NT2/D1 (cell line): ENCODE results near the gene PAQR9.

Experiments
- SUZ12 ChIP-seq: IDR thresholded peaks from 2 replicates; pipeline ENCODE4 v1.6.1; 2011; ENCODE audit not compliant: insufficient read length, insufficient read depth; ENCODE audit errors: extremely low read depth
- YY1 ChIP-seq: IDR thresholded peaks from 2 replicates; pipeline ENCODE4 v1.6.1; 2011; ENCODE audit not compliant: insufficient read length, insufficient read depth
- ZNF274 ChIP-seq: IDR thresholded peaks from 2 replicates; pipeline ENCODE4 v1.6.1; 2011; ENCODE audit warnings: mild to moderate bottlenecking, low read depth, low read length

DNA sequence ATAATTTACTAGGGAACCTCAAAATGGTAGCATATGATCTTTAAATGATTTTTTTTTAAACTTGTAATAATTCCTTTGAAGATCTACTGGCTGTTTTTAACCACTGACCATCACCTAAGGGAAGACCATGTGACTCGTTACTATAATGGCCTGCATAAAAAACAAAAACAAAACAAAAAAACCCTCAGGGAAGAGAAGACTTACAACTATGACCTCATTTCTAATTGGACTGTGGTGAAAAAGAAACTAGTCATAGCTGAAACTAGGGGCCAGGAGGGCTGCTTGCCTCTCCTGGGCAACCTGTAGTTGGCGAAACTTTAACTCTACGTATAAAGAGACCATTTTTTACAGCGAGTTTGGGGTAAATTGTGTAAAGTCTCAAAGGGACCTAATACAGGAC, 23.0 kb downstream of the PAQR9 start:
- no peak for TF ChIP-seq SUZ12
- no peak for TF ChIP-seq ZNF274
- TF ChIP-seq YY1 = no peak
